Uterus (tissue), 2 donors: ENCODE results near the gene ASCC3.

Experiments used
- CTCF ChIP-seq, 4 experiments: fragments of 200-600 bp in 2 of 4; fragments of 450-650 bp in 2 of 4; sonication (generic) in 2 of 4; IDR thresholded peaks; one replicate each; pipeline ENCODE4 v1.5.1; 2016 to 2019; ENCODE audit warnings: antibody characterized with exemption in 4 of 4, mild to moderate bottlenecking in 2 of 4, moderate library complexity in 1 of 4
- POLR2A ChIP-seq, 2 donors: fragments of 450-650 bp; IDR thresholded peaks; one replicate each; pipeline ENCODE4 v1.6.1; 2016; ENCODE audit warnings: antibody characterized with exemption in 2 of 2, mild to moderate bottlenecking in 1 of 2, moderate library complexity in 1 of 2

- TF ChIP-seq CTCF (IDR thresholded peaks at IDR 0.05) (no peak), POLR2A (IDR thresholded peaks at IDR 0.05) (no peak)
Measured at GRCh38 chr6:100721256-100721655, 159.9 kb downstream of the ASCC3 start.
